Esophagus squamous epithelium (tissue), 4 donors: ENCODE data around the gene FN3K.

ENCODE experiments used
- POLR2A ChIP-seq, 4 donors: fragments of 450-650 bp; IDR thresholded peaks; one replicate each; pipeline ENCODE4 v1.6.1; 2017; ENCODE audit warnings: antibody characterized with exemption in 4 of 4, mild to moderate bottlenecking in 4 of 4, moderate library complexity in 3 of 4
- TF ChIP-seq, protein P1 (sequence below), 6 experiments: fragments of 450-650 bp in 4 of 6; fragments of 200-600 bp in 2 of 6; sonication (generic) in 2 of 6; IDR thresholded peaks; one replicate each; pipeline ENCODE4 v1.5.1; 2016 to 2019; ENCODE audit warnings: antibody characterized with exemption in 6 of 6, mild to moderate bottlenecking in 4 of 6, moderate library complexity in 4 of 6

DNA sequence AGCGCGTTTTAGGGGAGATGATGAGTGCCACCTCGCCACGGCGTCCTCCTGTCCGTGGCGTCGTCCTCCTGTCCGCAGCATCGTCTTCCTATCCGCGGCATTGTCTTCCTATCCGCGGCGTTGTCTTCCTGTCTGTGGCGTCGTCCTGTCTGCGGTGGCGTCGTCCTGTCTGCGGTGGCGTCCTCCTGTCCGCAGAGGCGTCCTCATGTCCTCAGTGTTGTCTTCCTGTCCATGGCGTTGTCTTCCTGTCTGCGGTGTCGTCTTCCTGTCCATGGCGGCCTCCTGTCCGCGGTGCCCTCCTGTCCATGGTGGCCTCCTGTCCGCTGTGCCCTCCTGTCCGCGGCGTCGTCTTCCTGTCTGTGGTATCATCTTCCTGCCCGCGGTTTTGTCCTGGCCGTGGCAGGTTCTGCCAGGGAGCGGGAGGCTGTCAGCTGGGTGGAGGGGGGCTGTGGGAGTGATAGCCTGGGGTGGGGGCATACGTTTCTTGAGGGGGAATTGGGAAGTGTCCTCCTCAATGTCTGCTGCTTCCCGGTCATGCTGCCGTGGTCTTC, 47.3 kb downstream of the FN3K start:
- TF ChIP-seq, protein P1, sequence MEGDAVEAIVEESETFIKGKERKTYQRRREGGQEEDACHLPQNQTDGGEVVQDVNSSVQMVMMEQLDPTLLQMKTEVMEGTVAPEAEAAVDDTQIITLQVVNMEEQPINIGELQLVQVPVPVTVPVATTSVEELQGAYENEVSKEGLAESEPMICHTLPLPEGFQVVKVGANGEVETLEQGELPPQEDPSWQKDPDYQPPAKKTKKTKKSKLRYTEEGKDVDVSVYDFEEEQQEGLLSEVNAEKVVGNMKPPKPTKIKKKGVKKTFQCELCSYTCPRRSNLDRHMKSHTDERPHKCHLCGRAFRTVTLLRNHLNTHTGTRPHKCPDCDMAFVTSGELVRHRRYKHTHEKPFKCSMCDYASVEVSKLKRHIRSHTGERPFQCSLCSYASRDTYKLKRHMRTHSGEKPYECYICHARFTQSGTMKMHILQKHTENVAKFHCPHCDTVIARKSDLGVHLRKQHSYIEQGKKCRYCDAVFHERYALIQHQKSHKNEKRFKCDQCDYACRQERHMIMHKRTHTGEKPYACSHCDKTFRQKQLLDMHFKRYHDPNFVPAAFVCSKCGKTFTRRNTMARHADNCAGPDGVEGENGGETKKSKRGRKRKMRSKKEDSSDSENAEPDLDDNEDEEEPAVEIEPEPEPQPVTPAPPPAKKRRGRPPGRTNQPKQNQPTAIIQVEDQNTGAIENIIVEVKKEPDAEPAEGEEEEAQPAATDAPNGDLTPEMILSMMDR (IDR thresholded peaks at IDR 0.05) = no peak
- TF ChIP-seq POLR2A (IDR thresholded peaks at IDR 0.05) = no peak
